GM18867 (cell line): Measurements from ENCODE around the gene RNF128.
"Not testable (repeated sequence)": the region's sequence is repeated elsewhere in the genome, so short reads cannot be mapped to it uniquely, and the experiment has no call there.

Experiments
- ATAC-seq: cut with Tn5 transposase; IDR thresholded peaks from one replicate; pipeline ENCODE4 v1.9.1; 2021; ENCODE audit warnings: mild to moderate bottlenecking, moderate library complexity; ENCODE audit not compliant: unreplicated experiment

RNF128 gene

DNA sequence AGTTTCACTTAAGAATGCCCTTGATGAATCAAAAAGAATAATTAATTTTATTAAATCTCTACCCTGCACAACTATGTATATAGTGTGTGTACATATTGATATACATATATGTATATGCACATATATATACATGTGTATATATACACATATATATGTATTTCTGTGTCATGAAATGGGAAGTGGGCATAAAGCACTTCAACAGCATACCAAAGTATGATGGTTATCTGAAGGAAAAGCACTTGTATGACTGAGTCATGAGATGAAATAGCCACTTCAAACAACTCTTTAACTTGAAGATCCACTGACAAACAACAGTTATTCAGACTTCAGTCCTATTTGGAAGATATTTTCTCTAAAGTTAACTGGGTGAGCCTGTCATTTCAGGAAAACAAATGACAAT lies 16.3 kb downstream of the RNF128 start:
- ATAC-seq, result no peak

DNA sequence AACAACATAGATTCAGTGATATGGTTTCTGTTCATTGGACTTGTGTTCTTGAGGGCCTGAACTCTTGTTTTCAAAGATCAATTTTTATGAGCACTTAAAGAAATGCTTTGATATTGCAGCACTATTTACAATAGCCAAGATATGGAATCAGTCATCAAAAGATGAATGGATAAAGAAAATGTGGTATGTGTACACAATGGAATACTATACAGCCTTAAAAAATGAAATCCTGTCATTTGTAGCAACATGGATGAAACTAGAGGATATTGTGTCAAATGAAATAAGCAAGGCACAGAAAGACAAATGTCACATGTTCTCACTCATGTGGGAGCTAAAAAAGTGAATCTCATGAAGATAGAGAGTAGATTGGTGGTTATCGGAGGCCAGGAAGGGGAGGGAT lies 21.9 kb downstream of the RNF128 start:
- ATAC-seq, result no peak

DNA sequence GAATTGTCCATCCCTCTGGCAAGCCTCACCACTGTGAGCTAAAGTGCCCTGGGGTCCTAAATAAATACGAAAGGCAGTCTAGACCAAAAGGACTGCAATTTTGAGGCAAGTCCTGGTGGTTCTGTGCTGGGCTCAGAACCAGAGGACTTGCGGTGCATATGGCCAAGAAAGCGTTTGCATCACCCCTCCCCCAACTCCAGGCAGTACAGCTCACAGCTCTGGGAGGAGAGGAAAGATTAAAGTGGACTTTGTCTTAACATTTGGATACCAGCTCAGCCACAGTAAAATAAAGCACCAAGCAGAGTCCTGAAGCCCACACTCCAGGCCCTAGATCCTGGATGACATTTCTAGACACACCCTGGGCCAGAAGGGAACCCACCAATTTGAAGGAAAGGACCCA lies 24.9 kb downstream of the RNF128 start:
- no peak for ATAC-seq

DNA sequence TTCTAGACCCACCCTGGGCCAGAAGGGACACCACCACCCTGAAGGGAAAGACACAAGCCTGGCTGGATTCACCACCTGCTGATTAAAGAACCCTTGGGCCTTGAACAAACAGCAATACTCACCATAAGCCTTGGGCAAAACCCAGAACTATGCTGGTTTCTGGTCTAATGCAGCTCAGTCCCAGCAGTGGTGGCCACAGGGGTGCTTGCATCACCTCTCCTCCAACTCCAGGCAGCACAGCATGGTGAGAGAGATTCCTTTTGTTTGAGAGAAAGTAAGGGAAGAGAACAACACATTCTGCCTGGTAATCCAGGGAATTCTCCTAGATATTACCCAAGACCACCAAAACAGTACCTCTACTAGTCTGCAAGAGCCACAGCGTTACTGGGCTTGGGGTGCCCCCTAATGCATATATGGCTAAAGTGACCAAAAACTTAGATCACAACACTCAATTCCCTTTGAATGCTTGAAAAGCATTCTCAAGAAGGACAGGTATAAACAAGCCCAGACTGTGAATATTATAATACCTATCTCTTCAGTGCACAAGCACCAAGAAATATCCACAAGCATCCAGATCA lies 25.7 kb downstream of the RNF128 start:
- no peak for ATAC-seq

DNA sequence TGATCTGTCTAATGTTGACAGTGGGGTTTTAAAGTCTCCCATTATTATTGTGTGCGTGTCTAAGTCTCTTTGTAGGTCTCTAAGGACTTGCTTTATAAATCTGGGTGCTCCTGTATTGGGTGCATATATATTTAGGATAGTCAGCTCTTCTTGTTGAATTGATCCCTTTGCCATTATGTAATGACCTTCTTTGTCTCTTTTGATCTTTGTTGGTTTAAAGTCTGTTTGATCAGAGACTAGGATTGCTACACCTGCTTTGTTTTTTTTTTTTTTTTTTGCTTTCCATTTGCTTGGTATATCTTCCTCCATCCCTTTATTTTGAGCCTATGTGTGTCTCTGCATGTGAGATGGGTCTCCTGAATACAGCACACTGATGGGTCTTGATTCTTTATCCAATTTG lies 42.8 kb downstream of the RNF128 start:
- not testable (repeated sequence) for ATAC-seq

DNA sequence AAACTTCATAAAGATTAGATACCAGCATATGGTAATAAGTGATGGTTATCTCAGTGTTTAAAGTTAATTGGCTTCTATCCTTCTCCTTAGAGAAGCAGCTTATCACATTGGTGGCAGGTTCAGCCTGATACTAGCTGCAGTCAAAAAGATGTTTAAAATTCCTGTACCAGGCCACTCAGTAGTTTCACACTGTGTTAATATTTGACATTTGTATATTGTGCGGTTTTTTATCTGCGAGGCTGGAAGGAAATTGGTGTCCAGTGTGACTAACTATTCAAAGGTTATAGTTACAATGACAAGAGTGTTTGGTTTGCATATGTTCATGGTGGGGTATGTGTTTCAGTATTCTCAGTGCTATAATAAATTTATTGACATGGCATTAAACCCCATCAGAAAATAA lies 48.5 kb downstream of the RNF128 start:
- no peak for ATAC-seq

DNA sequence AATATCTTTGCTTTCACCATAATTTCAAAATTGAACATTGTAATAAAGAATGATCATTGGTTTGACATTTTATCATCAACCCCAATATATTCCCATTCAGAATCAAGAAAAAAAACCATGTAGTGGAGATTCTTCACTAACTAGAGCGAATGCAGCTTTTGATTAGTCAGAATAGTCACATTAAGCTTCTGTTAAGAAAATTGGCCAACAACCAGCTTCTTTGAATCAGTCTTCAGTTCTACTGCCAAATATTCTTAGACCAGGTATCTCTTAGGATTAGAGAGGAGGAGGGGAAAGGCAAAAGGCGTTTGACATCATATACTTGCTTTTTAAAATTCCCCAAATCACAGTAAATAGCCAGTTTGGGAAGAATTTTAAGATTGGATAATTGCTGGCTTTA lies 53.8 kb downstream of the RNF128 start:
- ATAC-seq, result no peak

DNA sequence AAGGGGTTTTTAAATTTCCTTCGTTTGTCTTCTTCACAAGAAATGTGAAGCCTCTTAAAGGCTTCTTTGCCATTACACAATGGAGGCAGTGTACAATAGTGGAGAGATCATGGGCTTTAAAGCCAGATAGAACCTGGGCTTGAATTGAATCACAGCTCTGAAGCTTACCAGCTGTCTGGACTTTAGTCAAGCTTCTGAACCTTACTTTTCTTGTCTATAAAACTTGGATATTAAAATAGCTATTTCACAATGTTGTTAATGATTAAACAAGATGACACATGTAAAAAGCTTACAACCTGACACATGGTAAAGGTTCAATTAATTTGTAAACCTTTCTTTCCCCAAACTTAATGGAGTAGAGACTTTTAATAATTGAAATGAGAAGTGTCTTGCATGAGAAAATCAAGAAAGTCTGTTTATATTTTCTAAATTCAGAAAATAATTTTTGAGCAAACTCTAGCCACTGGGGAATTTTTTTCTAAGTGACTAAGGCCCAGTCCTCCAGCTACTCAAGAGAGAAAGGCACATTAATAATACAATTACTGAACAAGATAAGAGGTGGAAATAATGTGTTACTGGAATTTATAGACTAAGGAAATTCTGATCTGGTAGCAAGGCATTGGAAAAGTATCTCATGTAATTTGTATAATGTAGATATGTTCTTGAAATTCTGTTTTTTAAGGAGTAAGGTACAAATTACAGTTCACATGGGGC lies 54.3 kb downstream of the RNF128 start:
- no peak for ATAC-seq

DNA sequence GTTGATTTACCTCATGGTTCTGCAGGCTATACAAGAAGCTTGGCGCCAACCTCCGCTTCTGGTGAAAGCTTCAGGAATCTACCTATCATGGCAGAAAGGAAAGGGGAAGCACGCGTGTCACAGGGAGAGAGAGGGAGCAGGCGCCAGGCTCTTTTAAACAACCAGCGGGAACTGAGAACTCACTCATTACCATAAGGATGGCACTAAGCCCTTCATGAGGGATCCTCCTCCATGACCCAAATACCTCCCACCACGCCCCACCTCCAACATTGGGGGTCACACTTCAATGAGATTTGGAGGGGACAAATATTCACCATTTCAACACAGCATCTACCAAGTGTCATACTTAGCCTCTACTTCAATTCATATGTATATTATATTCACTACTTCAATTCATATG lies 57.2 kb downstream of the RNF128 start:
- ATAC-seq, result no peak

DNA sequence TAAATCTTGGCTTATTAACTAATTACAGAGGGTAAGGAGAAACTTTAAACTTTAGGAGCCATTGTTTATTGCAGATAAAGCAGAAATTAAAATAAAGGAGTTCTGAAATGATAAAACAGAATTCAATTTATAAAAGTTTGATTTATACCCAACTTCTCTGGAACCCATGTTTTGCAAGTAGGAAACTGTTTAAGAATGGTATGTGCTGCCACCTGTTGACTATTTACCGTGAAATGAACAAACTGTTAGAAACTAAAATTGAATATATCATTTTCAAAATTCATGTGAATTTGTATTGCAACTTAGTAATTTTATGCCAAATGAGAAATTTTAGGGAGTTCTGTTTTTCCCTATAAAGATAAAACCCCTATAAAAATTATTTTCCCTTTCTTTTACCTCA lies 65.0 kb downstream of the RNF128 start:
- no peak for ATAC-seq

DNA sequence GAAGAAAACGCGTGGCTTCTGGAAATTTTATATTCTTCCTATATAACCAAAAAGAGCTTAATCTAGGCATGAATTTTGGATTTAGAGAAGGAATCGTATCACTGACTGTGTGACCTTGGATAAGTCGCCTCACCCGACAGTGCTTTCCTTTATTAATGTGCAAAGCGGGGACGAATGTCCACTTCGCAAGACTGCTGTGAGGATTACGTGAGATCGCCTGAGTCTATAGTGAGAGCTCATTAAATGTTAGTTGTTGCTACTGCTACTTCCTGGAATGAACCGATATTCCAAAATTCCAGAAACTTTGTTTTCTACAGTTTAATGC lies 75.5 kb downstream of the RNF128 start:
- peak; percentile 10 for ATAC-seq

DNA sequence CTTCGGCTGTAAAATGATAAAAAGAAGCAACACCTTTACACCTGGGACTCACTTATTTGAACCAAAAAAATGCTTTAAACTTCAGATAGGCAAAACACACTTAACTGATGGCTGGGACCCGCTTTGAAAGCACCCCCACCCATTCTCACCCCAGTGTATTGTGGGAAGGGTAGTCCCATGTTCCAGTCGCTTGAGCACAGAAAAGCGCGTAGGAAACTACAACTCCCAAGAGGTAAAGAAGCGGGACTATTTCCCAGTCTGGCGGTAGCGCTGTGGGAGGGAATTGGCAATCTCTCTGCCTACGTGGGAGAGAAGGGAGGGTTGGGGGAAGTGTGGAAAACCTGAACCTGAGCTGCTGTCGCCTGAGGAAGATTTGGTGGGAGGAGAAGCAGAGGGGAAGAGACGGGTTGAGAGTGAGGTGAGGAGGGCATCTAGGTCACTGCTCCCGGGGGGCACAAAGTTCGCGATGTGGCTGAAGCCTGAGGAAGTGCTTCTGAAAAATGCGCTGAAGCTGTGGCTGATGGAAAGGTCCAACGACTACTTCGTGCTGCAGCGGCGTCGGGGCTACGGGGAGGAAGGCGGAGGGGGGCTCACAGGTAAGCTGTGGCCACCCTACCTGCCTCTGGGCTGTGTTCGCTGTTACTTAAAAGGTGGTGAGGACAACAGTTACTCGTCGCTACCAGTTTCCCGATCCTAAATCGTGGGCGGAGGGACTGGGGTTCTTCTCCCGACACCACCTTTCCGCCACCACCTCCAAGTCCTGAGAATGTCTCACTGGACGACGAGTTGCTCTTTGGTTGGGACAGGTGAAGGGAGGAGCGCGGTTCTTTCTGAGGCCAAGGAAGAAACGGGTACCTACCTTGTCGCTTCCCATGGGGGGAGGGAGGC lies 76.1 kb downstream of the RNF128 start, which contains the start of gene TBC1D8B:
Gene TBC1D8B, plus strand, starts transcription at position 286 of the 888 bp plus-strand sequence. Its CDS starts 181 bp downstream, at position 467.
- ATAC-seq, result peak; percentile 96

DNA sequence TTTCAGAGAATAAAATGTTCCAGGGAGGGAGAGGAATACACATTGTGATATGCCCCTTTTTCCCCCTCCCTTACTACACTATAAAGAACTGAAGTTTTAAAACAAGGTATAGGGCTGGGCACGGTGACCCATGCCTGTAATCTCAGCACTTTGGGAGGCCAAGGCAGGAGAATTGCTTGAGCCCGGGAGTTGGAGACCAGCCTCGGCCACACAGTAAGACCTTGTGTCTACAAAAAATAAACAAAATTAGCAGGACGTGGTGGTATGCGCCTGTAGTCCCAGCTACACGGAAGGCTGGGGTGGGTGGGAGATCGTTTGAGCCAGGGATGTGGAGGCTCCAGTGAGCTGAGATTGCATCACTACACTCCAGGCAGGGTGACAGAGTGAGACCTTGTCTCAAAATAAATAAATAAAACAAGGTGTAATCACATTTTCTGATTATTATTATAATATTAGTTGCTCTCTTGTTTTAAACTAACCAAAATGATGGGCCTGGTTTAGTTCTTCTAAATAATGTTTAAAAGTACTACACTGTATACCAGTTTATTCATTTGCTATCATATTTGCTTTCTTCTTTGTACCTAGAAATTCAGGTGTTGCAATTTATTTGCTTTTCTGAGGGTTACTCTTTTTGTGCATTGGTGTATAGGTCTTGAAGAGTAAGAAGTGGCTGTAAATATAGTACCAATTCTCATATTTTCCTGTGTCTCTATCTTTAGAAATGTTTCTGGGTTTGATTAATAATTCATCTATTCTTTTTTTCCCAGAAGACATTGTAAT lies 84.8 kb downstream of the RNF128 start:
- ATAC-seq, result no peak

DNA sequence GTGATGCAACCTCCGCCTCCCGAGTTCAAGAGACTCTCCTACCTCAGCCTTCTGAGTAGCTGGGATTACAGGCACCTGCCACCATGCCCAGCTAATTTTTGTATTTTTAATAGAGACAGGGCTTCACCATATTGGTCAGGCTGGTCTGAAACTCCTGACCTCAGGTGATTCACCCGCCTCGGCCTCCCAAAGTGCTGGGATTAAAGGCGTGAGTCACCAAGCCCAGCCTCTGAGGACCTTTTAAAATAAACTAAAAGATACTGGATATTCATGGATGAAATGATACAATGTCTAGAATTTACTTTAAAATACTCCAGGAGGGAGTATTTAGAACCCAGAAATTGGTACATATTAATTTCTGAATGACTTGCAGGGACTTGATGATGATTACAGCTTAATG lies 86.4 kb downstream of the RNF128 start:
- not testable (repeated sequence) for ATAC-seq

DNA sequence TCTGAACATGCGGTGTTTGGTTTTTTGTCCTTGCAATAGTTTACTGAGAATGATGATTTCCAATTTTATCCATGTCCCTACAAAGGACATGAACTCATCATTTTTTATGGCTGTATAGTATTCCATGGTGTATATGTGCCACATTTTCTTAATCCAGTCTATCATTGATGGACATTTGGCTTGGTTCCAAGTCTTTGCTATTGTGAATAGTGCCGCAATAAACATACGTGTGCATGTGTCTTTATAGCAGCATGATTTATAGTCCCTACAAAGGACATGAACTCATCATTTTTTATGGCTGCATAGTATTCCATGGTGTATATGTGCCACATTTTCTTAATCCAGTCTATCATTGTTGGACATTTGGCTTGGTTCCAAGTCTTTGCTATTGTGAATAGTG lies 87.6 kb downstream of the RNF128 start:
- ATAC-seq, result not testable (repeated sequence)
